Astrocyte (in vitro differentiated cells and primary cell): Measurements from ENCODE around the gene ZNF277. TPM values are rescaled to one million over a fixed set of nuclear protein-coding genes. Genes with fewer than 3 reads are reported as not detected.

ENCODE experiments used
- DNase-seq: peaks from one replicate; pipeline ENCODE4 v3.0.0-alpha.2; 2010; ENCODE audit warnings: low read depth
- FAIRE-seq: peaks from 2 replicates; lab custom pipeline; 2011; peaks lifted over from hg19 to GRCh38; lab: Jason Lieb, UNC
- H2AFZ ChIP-seq: 2 replicates; pipeline ENCODE4 v1.6.0; 2012; ENCODE audit warnings: low read depth, low read length, inconsistent platforms
- H3K27ac ChIP-seq: 2 replicates; pipeline ENCODE4 v1.5.1; 2011; ENCODE audit warnings: low read depth, low read length, inconsistent platforms
- H3K27me3 ChIP-seq: 2 replicates; pipeline ENCODE4 v1.6.0; 2011; ENCODE audit warnings: low read length, inconsistent platforms; ENCODE audit not compliant: insufficient read depth
- H3K36me3 ChIP-seq: 2 replicates; pipeline ENCODE4 v1.5.1; 2011; ENCODE audit warnings: low read length, inconsistent platforms; ENCODE audit not compliant: insufficient read depth
- H3K4me1 ChIP-seq: 2 replicates; pipeline ENCODE4 v1.5.1; 2011; ENCODE audit warnings: low read length, inconsistent platforms; ENCODE audit not compliant: insufficient read depth
- H3K4me2 ChIP-seq: 2 replicates; pipeline ENCODE4 v1.6.0; 2012; ENCODE audit warnings: low read length, inconsistent platforms
- H3K4me3 ChIP-seq: 2 replicates; pipeline ENCODE4 v1.5.1; 2011; ENCODE audit warnings: low read depth, mild to moderate bottlenecking, low read length, inconsistent platforms; ENCODE audit not compliant: insufficient read depth
- H3K79me2 ChIP-seq: 2 replicates; pipeline ENCODE4 v1.6.0; 2012; ENCODE audit warnings: mild to moderate bottlenecking, low read length, inconsistent platforms; ENCODE audit not compliant: insufficient read depth
- H3K9ac ChIP-seq: 2 replicates; pipeline ENCODE4 v1.6.0; 2012; ENCODE audit warnings: mild to moderate bottlenecking, low read length, inconsistent platforms
- H3K9me3 ChIP-seq: 2 replicates; pipeline ENCODE4 v1.5.1; 2012; ENCODE audit warnings: low read depth, mild to moderate bottlenecking, low read length, inconsistent platforms; ENCODE audit not compliant: insufficient read depth
- H4K20me1 ChIP-seq: 2 replicates; pipeline ENCODE4 v1.6.0; 2012; ENCODE audit warnings: low read length, inconsistent platforms; ENCODE audit not compliant: insufficient read depth
- H3K27ac Mint-ChIP-seq: one replicate; pipeline ENCODE4 v1.8.0; 2021; ENCODE audit warnings: mild to moderate bottlenecking, mixed read lengths; ENCODE audit not compliant: unreplicated experiment
- H3K27me3 Mint-ChIP-seq: one replicate; pipeline ENCODE4 v1.8.0; 2021; ENCODE audit warnings: low read depth, mixed read lengths; ENCODE audit not compliant: unreplicated experiment
- H3K36me3 Mint-ChIP-seq: one replicate; pipeline ENCODE4 v1.8.0; 2021; ENCODE audit warnings: low read depth, mixed read lengths; ENCODE audit not compliant: unreplicated experiment
- H3K4me1 Mint-ChIP-seq: one replicate; pipeline ENCODE4 v1.8.0; 2021; ENCODE audit warnings: low read depth, mixed read lengths; ENCODE audit not compliant: unreplicated experiment
- H3K4me3 Mint-ChIP-seq: one replicate; pipeline ENCODE4 v1.8.0; 2021; ENCODE audit warnings: mild to moderate bottlenecking, moderate library complexity, mixed read lengths; ENCODE audit not compliant: unreplicated experiment
- H3K9me3 Mint-ChIP-seq: one replicate; pipeline ENCODE4 v1.8.0; 2021; ENCODE audit warnings: mild to moderate bottlenecking, mixed read lengths; ENCODE audit not compliant: unreplicated experiment
- CTCF ChIP-seq: IDR thresholded peaks from 2 replicates; pipeline ENCODE4 v1.5.1; 2011; ENCODE audit warnings: low read depth, mild to moderate bottlenecking, inconsistent platforms, low read length, moderate library complexity; ENCODE audit not compliant: insufficient read depth
- EZH2 ChIP-seq: IDR thresholded peaks from 2 replicates; pipeline ENCODE4 v1.6.1; 2012; ENCODE audit warnings: mild to moderate bottlenecking, low read length, inconsistent platforms; ENCODE audit not compliant: insufficient read depth
- total RNA-seq: library from RNA; stranded (reverse); gene quantifications from 2 replicates; pipeline ENCODE4 v1.2.1, GENCODE V29; 2021

Gene ZNF277
- total RNA-seq, 1 donor from 2014 or later: 23.0 TPM

DNA sequence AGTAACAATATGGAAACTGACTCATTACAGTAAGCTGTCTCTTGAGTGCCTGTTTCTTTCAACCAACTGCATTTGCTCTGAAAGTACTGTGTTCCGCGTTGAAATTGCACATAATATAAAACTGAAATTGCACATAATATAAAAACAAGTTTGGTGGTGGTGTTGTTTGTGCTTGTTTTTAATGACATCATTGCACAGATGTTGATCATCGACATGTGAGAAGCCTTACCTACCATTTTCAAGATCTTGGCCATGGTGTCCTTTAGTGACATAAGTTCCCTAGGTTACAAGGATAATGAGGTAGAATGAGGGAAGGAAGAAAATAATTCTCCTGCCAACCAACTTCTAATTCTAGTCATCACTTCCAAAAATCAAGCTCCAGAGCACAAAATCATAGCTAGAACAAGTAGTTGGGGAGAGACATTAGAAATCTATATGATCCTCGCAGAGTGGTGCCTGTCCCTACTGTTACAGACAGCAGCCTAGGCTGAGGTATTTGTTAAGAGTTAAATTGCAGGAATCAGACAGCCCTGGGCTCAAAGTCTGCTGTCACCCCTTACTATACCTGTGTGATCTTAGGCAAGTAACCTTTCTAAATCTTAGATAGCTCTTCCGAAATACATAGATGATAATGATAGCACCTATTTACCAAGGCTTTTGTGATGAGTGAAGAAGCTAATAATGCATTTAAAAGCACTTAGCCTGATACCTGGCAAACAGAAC, 29.6 kb upstream of the ZNF277 start:
- H3K27me3 ChIP-seq: no peaks in the 10 kb centered on the region
- H3K27ac ChIP-seq: no peak overlapping the region
- no peaks in the 10 kb centered on the region for H3K4me1 ChIP-seq
- Mint-ChIP-seq H3K27ac (no peak overlapping the region), H3K36me3 (no peaks in the 10 kb centered on the region), H3K27me3 (no peaks in the 10 kb centered on the region), H3K4me1 (peaks cover 7% of the 10 kb centered on the region), H3K9me3 (no peaks in the 10 kb centered on the region), H3K4me3 (no peak overlapping the region)
- DNase-seq (no peak), FAIRE-seq (no peak)
- H3K36me3 ChIP-seq: no peaks in the 10 kb centered on the region
- H3K4me3 ChIP-seq: no peak overlapping the region
- H3K9ac ChIP-seq: no peak overlapping the region
- no peaks in the 10 kb centered on the region for H4K20me1 ChIP-seq
- no peak overlapping the region for H3K4me2 ChIP-seq
- H3K9me3 ChIP-seq: no peaks in the 10 kb centered on the region
- H2AFZ ChIP-seq: no peak overlapping the region
- TF ChIP-seq CTCF: no peak
- no peak for TF ChIP-seq EZH2
- peaks cover 7% of the 10 kb centered on the region for H3K79me2 ChIP-seq

GRCh38 chr7:112180223-112180622, 26.3 kb upstream of the ZNF277 start:
- Histone ChIP-seq H3K9me3 (no peaks in the 10 kb centered on the region), H3K9ac (no peak overlapping the region), H3K27ac (no peak overlapping the region), H2AFZ (no peak overlapping the region), H3K79me2 (peaks cover 9% of the 10 kb centered on the region), H4K20me1 (peaks cover 20% of the 10 kb centered on the region), H3K27me3 (no peaks in the 10 kb centered on the region), H3K4me3 (no peak overlapping the region), H3K4me1 (no peaks in the 10 kb centered on the region), H3K4me2 (no peak overlapping the region), H3K36me3 (no peaks in the 10 kb centered on the region)
- no peaks in the 10 kb centered on the region for H3K9me3 Mint-ChIP-seq
- peaks cover 19% of the 10 kb centered on the region for H3K4me1 Mint-ChIP-seq
- no peaks in the 10 kb centered on the region for H3K36me3 Mint-ChIP-seq
- H3K4me3 Mint-ChIP-seq: no peak overlapping the region
- H3K27me3 Mint-ChIP-seq: no peaks in the 10 kb centered on the region
- no peak overlapping the region for H3K27ac Mint-ChIP-seq
- no peak for DNase-seq
- no peak for FAIRE-seq
- TF ChIP-seq EZH2 (no peak), CTCF (no peak)

GRCh38 chr7:112182749-112183148, 23.7 kb upstream of the ZNF277 start:
- no peak for FAIRE-seq
- H3K27me3 Mint-ChIP-seq: no peaks in the 10 kb centered on the region
- Histone ChIP-seq H3K4me1 (no peaks in the 10 kb centered on the region), H3K79me2 (peaks cover 12% of the 10 kb centered on the region), H4K20me1 (peaks cover 27% of the 10 kb centered on the region), H2AFZ (no peak overlapping the region), H3K36me3 (no peaks in the 10 kb centered on the region), H3K9me3 (no peaks in the 10 kb centered on the region), H3K9ac (no peak overlapping the region), H3K4me3 (no peak overlapping the region), H3K4me2 (no peak overlapping the region), H3K27ac (no peak overlapping the region), H3K27me3 (no peaks in the 10 kb centered on the region)
- peaks cover 20% of the 10 kb centered on the region for H3K4me1 Mint-ChIP-seq
- H3K27ac Mint-ChIP-seq: no peak overlapping the region
- TF ChIP-seq EZH2: no peak
- no peak for TF ChIP-seq CTCF
- H3K9me3 Mint-ChIP-seq: no peaks in the 10 kb centered on the region
- no peak overlapping the region for H3K4me3 Mint-ChIP-seq
- no peaks in the 10 kb centered on the region for H3K36me3 Mint-ChIP-seq
- no peak for DNase-seq
